K562 treated with DMSO at 1 percent for 48 hours (cell line): ENCODE results near the gene CWC22. TPM values are rescaled to one million over a fixed set of nuclear protein-coding genes. Genes with fewer than 3 reads are reported as not detected.

Experiments
- total RNA-seq: library from RNA; unstranded; fragments of 300-600 nt; gene quantifications from 2 replicates; pipeline ENCODE4 v1.2.3, GENCODE V29; 2022; ENCODE audit warnings: low replicate concordance; ENCODE audit errors: extremely low read depth

CWC22 gene
- not detected in 2 replicates for total RNA-seq

DNA sequence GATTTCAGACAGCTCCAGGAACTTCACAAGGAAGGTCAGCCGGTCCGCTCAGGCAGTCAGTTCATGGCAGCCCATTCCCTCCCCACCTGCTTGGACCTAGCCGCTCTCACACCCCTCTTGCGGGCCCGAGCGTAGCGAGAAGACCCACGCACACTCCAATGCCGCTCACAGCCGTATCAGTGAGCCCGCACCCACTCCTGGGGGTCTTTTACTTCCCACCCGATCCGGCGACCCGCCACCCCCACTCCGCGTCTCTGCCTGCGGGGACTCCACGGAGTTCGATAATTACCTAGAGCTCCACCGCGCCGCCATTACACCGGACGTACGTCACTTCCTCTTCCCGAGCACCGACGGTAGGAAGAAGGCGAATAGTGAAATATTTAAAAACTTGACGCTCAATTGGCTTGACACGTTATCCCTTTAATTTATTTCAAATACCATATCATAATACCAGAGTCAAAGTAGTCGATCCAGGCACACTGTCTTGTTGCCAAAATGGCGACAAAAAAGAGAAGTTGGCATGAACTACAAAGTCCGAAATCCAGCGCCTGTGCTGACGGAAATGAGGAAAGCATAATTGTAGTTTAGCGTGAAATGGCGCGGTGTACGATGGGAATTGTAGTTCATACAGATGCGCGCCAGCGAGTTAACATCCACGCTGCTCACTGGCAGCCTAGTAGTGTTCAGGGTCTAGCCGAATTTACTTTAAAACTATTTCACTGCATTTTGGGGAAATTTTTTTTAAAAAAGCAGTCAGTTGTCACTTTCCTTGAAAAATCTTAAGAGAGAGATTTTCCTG lies at the start of gene CWC22:
Gene CWC22, minus strand, starts transcription at position 517 of the 799 bp plus-strand sequence. CDS start 13,956 bp downstream, outside the sequence.

Other genes with a start within 250 kb of the CWC22 start
- gene ZNF385B, start 145.7 kb downstream of the CWC22 start, total RNA-seq: not detected in 2 replicates